ENCODE data around the gene IL1RN.

IL1RN gene

DNA sequence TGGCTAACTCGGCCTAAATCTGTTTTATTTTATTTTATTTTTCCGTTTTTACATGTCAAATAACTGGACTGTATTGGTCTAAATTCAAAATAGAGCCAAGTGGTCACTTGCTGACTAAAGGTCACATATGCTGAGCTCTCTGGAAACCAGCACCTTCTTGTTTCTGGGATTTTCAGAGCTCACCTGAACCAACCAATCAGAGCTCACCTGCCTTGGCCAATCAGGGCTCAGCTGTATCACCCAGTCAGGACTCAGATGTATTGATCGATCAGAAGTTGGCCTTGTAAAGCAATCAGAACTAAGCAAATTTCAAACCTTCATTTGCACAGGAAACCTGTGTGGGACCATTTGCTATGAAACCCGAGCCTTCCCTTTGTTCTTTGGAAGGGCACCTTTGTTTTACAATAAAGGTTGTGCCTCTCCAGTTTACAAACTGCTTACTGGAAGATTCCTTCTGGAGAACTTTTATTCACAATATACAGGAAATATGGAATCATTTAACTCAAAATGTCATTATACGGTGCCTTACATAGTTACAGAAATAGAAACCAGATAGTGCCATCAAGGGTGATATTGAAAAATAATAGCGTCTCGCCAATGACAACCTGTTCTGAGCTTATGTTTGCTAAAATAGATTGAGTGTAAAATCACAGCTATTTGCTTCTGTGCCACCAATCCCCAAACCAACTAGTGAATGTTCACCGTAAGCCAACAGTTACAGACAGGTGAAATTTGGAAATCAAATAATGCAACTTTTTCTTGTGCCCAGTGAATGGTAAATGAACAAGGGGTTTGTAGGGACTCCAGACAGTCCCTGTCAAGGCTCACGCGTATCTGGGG is 29.1 kb downstream of the IL1RN start:
- no peak for DNase-seq (ENCODE audit: low read depth in 2 of 3, low spot score in 1 of 3)

DNA sequence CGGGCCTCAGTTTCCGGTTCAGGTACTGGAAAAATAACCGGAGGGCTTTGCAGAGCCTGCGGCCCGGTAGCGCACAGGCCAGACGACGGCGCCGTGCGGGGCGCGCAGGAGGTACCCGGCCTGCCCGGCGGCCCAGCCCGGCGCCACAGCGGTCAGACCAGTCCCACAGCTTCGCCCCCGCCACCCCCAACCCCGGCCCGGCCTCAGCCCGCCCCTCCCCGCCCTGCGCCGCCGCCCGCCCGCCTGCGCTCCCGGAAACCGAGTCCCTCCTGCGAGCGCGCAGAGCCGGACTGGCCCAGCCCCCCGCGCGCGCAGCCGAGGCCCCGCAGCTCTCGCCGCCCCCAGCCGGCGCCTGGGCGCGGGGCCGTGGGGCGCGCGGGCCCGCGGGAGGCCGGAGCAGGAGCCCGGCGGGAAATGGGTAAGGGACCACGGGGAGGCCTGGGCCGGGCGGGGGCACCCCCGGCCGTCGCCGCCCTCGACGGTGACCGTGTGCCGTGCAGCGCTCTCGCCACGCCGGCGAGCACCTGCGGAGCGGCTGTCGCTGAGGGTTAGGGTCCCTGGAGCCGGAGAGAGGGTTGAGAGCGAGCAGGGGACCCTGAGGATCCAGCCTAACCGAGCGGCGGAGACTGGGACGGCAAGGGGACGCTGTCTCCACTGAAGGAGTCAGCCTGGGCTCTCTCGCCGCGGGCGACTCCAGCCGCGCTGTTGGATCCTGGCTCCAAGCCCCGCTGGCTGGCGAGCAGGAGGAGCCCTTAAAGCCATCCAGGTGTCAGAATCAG is 29.9 kb downstream of the IL1RN start:
- DNase-seq (ENCODE audit: low read depth in 2 of 3, low spot score in 1 of 3), result no peak

DNA sequence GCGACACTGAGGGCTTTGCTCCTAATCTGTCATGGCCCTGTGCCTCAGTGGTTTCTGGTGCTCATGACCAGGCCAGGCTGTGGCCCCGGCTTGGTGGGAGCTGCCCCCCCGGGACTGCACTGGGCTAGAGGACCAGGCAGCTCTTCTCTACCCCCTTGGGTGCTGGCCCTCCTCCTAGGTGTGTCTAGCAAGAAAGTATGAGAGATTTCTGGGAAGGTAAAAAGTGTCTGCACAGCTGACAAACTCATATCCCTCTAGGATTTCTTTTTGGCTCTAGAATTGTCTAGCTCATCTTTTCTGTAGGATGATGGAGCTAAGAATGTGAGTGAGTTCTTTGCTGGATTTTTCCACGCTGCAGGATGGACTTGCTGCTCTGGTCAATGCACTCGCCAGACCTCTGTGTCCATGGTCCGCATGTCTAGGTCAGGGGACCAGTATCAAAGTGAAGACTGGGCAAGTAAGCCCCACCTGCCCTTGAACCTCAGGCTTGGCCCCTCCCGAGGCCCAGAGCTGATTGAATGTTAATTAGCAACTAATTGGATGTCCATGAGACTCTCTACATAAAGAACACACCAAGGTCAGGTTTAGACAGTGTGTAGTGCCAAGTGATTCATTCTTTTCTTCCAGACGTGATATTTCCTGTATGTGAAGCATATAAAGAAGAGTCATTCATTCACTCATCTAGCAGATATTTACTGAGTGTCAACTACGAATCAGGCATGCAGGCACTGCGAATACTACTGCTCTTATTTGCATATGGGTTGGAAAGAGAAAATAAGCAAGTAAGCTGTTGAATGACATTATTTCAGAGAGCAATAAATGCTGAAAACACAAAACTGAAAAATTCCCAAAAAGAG is 30.7 kb downstream of the IL1RN start:
- DNase-seq (ENCODE audit: low read depth in 2 of 3, low spot score in 1 of 3), result no peak

DNA sequence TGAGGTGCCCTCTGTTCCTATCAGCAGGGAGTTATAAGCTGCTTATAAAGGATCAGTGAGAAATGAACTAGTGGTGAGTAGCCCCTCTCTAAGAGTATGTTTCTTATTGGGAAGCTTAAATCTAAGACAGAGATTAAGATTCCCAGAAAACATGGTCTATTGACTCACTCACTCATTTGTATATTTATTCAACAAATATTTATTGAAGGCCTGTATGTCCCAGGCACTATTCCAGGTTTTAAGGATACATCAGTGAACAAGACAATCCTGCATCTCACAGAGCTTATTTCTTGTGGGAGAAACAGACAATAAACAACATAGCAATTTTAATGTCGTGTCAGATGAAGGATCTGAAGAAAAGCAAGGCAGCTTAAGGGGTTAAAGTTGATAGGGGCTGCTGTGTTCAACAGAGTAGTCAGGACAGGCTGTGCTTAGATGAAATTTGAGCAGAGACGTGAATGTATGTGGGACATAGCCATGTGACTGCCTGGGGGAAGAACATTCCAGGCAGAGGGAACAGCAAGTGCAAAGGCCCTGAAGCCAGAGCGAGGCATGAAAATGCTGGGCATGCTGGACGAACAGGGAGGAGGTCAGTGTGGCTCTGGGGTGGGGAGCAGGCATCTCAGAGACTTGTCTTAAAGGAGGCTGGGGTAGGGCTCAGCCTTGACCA is 31.6 kb downstream of the IL1RN start:
- no peak for DNase-seq (ENCODE audit: low read depth in 2 of 3, low spot score in 1 of 3)

DNA sequence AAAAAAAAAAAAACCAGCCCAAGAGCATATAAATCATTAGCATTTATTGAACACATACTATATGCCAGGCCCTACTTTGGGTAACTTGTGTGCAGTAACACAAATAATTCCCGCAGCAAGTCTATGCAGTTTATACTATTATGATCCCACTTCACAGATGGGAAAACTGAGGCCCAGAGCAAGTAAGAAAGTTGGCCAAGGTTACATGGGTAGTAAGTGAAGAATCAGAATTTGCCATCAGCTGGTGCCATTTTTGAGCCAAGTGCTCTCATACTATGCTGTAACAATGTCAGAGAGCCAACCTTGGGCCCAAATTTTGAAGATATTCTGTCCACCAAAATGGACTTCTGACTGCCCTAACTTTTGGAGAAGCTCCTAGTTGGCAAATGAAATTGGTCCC is 32.9 kb downstream of the IL1RN start:
- DNase-seq (ENCODE audit: low read depth in 2 of 3, low spot score in 1 of 3), result no peak

DNA sequence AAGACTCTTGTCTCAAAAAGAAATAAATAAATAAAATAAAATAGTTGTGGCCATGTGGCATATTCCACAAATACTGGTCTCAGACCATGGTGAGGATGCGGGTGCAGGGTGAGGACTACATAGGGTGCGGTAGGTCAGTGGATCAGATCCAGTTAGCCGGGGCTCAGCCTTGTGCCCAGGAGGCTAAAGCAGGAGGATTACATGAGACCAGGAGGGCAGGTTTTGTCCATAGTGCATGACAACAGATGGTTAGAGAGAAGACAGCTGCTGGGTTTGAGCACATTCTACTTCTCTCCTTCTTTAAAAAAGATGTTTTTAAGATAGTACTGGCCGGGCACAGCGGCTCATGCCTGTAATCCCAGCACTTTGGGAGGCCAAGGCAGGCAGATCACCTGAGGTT is 33.6 kb downstream of the IL1RN start:
- DNase-seq (ENCODE audit: low read depth in 2 of 3, low spot score in 1 of 3), result no peak

DNA sequence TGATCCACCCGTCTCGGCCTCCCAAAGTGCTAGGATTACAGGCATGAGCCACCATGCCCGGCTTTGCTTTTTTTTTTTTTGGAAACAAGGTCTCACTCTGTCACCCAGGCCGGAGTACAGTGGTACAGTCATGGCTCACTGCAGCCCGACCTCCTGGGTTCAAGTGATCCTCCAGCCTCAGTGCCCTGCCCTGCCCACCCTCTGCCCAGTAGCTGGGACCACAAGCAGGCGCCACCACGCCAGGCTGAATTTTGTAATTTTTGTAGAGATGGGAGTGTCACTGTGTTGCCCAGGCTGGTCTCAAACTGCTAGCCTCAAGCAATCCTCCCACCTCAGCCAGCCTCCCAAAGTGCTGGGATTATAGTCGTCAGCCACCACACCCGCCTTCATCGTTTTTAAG is 34.8 kb downstream of the IL1RN start:
- no peak for DNase-seq (ENCODE audit: low read depth in 2 of 3, low spot score in 1 of 3)

DNA sequence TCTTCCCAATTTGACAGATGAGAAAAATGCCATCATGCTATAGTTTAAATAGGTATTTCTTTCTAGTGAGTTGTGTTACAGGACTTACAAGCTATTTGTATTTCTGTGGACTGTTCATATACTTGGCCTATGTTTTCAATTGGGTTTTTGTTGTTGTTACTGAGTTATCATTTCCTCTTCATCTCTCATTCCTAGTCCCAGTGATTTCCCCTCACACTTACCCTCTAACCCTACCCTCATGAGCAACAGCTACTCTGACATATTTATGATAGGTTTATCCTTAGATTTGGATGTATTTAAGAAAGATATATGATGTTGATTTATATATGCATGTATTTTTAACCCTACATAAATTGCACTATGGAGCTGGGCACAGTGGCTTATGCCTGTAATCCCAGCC is 35.5 kb downstream of the IL1RN start:
- DNase-seq (ENCODE audit: low read depth in 2 of 3, low spot score in 1 of 3), result no peak

DNA sequence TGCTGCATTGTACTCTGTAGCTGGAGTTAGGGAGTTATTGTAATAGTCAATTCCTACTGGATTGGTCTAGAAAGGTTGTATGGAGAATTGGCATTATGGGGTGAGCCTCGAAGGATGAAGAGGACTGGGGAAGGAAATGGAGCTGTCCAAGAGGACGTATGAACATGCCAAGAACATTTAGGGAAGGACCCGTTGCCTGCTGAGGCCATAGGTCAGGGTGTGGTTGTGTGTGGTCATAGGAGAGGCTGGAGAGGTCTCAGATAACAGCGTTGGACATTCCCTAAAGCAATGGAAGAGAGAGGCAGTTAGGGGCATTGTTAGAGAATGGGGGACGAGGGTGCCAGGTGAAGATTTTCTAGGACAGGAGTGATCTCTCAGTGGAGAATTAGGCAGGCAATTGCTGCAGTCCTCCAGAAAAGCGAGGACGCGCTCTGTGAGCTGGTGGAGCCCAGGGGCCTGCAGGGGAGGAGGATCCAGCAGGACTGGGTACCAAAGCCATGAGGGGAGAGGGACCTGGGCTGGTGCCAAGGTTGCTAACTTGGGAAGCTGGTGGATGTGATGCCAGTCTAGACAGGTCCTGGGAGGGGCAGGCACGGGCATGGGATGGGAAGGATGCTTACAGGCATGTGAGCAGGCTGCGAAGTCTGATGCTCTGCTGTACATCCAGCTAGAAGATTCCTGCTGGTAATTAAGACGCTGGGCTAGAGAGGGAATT is 37.0 kb downstream of the IL1RN start:
- no peak for DNase-seq (ENCODE audit: low read depth in 2 of 3, low spot score in 1 of 3)

DNA sequence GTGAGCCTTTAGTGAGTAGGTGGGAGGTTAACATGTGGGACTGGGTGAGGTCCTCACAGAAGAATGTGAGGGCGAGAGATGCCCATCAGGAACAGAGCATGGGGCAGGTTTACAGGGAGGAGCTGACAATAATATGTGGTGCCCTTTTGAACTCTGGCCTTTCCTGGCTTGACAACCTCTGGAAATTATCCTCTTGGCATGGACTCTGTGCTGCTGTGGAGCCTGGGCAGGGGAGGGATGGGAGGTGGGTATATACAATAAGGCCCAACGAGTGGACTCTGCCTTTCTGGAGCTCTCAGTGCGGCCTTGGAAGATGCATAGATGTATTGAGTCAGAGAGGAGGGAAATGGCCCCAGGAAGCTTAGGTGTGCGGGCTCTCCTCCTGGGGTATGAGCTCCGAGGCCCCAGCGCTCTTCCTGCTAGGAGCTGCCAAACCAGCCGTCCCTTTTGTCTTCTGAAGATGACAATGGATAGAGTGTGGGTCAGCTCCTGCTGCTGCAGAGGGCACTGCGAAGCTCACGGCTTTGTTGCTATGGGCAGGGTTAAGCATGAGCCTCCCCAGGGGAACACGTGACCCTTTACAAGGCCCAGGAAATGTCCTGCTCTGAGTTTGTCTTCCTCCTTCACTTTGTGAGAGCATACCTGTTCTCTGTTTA is 37.7 kb downstream of the IL1RN start:
- DNase-seq (ENCODE audit: low read depth in 2 of 3, low spot score in 1 of 3), result no peak

DNA sequence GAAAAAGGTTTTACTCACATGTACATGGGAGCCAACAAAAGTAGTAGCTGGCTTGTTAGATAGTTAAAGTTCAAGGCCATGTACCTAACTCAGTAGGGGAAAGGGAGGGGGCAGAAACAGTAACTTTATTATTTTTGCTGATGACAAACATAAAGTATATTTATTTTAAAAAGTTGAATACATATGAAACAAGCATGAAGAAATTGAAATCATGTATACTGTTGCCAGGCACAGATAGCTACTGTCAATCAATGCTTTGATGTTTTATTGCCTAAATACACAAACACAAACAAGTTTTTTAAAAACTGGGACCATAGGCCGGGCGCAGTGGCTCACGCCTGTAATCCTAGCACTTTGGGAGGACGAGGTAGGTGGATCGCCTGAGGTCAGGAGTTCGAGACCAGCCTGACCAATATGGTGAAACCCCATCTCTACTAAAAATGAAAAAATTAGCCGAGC is 38.8 kb downstream of the IL1RN start:
- DNase-seq (ENCODE audit: low read depth in 2 of 3, low spot score in 1 of 3), result no peak

DNA sequence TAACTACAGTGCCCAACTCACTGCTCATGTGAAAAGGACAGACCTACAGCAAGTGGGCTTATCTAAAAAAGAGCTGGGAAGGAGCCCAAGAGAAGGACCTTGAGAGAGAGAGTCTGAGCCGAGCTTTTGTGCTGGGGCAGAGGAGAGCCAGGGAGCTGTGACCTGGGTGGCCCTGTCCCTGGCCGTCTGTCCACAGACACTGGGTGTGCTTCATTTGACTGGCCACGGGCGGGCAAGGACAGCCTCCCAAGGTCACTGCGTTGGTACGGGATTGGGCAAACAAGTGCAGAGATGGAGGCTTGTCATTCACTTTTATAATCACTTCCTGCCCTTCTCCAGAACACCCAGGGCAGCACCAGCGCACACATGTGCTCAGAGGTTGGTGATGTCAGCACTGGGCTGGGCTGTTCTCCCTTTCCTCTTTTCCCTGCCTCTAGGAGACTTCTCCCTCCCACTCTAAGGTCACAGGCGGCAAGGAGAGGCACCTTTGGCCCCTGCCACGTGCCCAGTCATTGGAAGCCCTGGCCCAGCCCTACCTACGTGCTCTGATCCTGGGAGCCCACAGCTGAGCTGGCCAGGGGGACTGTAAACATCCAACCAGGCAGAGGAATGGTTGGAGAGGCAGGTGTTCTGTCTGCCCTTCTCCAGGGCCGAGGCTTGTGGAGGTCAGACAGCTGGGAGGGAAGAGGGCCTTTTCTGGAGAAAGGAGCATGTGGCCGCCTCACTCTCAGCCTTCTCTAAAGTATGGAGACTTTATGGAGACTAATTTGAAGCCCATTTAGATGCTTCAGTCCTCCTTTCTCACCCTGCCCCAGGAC is 39.9 kb downstream of the IL1RN start:
- peak in 1 of 3 donors; percentile 37 for DNase-seq (ENCODE audit: low read depth in 2 of 3, low spot score in 1 of 3)

DNA sequence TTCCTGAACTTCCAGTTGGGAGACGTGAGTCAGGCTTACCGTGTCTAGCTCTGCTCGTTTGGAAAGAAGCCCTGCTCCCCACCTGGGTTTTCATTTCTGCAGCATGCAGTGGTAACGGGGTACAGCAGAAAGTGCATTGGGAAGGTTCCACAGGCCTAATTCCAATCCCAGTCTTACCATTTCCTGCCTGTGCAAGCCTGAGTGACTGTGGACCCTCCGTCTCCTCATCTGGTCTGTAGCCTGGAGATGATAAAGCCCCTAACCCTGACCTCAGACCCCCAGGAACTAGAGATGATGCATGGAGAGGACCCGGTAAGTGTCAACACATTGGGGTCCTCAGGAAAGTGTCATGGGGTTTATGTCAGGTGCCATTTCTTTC is 40.6 kb downstream of the IL1RN start:
- no peak for DNase-seq (ENCODE audit: low read depth in 2 of 3, low spot score in 1 of 3)

DNA sequence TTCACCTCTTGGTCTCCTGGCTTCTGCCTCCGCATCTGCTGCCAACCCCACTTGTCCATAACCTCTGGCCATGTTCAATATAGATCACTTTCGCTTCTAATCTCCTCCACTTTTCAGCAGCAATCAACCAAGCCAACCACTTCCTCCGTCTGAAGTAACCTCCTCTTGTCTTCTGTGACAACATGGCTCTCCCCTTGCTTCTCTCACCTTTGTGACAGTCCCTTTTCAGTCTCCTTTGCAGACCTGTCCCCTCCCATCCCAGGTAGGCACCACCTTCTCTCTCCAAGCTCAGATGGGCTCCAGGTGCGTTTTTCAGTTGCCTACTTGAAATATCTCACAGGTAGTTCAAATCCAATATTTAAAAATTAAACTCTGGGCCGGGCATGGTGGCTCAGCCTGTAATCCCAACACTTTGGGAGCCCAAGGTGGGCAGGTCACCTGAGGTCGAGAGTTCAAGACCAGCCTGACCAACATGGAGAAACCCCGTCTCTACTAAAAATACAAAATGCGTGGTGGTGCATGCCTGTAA is 41.7 kb downstream of the IL1RN start:
- peak in 1 of 3 donors; percentile 20 for DNase-seq (ENCODE audit: low read depth in 2 of 3, low spot score in 1 of 3)

DNA sequence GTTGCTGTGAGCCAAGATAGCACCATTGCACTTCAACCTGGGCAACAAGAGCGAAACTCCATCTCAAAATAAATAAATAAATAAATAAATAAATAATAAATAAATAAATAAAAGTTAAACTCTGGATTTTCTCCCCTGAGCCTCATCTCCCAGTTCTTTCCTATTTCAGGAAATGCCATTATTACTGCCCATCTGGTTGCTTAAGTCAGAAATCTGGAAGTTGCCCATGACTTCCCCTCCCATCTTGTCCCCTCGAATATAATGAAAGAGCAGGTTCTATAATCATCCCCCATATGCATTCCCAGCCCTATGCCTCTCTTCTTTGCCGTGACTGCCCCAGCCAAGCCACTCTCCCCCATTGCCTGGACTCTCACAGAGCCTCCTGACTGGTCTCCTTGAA is 42.2 kb downstream of the IL1RN start:
- DNase-seq (ENCODE audit: low read depth in 2 of 3, low spot score in 1 of 3), result no peak

DNA sequence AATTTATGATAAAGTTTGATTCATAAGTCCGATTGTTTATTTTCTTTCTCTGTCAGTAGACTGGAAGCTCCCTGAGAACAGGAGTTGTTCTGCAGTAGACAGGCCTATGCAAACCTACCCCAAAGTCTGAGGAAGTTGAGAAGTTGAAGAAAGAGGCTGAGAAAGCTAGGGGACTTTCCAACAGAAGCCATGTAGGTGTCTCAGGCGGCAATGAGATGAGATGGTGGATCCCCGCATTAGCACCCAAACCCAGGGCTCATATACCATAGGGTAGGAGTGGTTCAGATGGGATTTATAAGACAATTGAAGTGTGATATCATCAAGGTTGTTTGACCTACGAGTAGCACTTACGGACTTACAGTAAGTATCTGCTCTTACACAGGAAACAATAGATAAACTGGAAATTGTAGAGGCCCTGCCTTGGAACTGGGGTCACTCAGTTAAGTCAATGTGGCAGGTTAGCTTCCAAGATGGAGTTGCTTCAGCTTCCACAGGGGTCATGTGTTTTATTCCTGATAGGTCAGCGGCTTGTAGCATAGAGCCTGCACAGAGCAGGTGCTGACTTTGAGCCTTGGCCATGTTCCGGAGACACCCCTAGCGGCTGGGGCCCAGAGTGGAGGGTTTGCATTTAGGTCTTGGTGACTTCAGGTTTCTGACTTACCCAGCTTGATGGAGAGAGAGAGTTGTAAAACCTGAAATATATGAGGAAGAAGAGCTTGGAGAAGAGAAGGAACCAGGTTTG is 44.1 kb downstream of the IL1RN start:
- no peak for DNase-seq (ENCODE audit: low read depth in 2 of 3, low spot score in 1 of 3)

DNA sequence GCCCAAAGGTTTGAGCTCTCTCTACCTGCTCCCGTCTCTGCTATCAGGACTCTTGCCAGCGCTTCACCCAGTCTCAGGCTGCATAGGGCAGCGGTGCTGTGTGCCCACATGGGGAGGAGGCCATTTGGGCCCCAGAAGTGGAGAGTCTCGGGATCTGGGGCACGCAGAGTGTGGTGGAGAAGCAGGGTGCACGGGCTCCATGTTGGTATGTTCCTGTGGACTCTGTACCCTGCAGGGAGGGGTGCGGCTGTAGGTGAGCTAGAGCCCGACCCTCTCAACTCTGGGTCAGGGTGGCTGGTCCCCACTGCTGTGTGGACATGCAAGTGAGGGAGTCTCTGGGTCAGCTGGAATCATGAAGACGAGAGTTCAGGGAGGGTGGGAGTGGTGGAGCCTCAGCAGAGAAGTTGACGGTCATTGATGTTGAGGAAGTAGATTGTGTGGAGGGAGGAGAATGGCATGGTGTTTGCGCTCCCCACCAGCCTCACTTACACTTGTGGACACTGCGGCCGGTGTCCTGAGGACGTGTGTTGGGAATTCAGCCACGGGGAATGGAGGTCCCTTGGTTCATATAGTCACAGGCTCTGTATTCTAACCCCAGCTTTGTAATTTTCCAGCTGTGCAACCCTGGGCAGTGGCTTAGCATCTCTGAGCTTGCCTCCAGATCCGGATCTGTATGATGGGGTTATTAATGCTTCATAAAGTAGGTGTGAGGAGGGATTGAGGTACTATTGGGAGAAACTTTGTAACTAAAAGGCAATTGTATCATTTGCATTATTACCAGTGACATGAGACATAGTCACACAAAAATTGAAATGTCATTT is 45.5 kb downstream of the IL1RN start:
- no peak for DNase-seq (ENCODE audit: low read depth in 2 of 3, low spot score in 1 of 3)
